Measurements from ENCODE around the gene TEX47.

GRCh38 chr7:88801046-88801445, 5.5 kb upstream of the TEX47 start:
- TF ChIP-seq EP300 (IDR thresholded peaks at IDR 0.05; ENCODE audit: low read depth) (no peak), POLR2A (IDR thresholded peaks at IDR 0.05) (no peak)
- TF ChIP-seq, protein P1, sequence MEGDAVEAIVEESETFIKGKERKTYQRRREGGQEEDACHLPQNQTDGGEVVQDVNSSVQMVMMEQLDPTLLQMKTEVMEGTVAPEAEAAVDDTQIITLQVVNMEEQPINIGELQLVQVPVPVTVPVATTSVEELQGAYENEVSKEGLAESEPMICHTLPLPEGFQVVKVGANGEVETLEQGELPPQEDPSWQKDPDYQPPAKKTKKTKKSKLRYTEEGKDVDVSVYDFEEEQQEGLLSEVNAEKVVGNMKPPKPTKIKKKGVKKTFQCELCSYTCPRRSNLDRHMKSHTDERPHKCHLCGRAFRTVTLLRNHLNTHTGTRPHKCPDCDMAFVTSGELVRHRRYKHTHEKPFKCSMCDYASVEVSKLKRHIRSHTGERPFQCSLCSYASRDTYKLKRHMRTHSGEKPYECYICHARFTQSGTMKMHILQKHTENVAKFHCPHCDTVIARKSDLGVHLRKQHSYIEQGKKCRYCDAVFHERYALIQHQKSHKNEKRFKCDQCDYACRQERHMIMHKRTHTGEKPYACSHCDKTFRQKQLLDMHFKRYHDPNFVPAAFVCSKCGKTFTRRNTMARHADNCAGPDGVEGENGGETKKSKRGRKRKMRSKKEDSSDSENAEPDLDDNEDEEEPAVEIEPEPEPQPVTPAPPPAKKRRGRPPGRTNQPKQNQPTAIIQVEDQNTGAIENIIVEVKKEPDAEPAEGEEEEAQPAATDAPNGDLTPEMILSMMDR (IDR thresholded peaks at IDR 0.05): no peak

Measured in transverse colon (tissue), 3 donors.